ENCODE measurements around the gene UGT1A4.

The UGT1A4 gene

GRCh38 chr2:233807215-233807865 lies 88.8 kb downstream of the UGT1A4 start:
- H3K4me3 ChIP-seq (ENCODE audit: control insufficient read depth, low read depth, low read length), result no peak overlapping the region
- TF ChIP-seq, protein P1, sequence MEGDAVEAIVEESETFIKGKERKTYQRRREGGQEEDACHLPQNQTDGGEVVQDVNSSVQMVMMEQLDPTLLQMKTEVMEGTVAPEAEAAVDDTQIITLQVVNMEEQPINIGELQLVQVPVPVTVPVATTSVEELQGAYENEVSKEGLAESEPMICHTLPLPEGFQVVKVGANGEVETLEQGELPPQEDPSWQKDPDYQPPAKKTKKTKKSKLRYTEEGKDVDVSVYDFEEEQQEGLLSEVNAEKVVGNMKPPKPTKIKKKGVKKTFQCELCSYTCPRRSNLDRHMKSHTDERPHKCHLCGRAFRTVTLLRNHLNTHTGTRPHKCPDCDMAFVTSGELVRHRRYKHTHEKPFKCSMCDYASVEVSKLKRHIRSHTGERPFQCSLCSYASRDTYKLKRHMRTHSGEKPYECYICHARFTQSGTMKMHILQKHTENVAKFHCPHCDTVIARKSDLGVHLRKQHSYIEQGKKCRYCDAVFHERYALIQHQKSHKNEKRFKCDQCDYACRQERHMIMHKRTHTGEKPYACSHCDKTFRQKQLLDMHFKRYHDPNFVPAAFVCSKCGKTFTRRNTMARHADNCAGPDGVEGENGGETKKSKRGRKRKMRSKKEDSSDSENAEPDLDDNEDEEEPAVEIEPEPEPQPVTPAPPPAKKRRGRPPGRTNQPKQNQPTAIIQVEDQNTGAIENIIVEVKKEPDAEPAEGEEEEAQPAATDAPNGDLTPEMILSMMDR (conservative IDR thresholded peaks at IDR 0.05; ENCODE audit: control insufficient read depth, insufficient read depth, low read depth, low read length), result peak; percentile 11
- DNase-seq (ENCODE audit: low read depth), result no peak

DNA sequence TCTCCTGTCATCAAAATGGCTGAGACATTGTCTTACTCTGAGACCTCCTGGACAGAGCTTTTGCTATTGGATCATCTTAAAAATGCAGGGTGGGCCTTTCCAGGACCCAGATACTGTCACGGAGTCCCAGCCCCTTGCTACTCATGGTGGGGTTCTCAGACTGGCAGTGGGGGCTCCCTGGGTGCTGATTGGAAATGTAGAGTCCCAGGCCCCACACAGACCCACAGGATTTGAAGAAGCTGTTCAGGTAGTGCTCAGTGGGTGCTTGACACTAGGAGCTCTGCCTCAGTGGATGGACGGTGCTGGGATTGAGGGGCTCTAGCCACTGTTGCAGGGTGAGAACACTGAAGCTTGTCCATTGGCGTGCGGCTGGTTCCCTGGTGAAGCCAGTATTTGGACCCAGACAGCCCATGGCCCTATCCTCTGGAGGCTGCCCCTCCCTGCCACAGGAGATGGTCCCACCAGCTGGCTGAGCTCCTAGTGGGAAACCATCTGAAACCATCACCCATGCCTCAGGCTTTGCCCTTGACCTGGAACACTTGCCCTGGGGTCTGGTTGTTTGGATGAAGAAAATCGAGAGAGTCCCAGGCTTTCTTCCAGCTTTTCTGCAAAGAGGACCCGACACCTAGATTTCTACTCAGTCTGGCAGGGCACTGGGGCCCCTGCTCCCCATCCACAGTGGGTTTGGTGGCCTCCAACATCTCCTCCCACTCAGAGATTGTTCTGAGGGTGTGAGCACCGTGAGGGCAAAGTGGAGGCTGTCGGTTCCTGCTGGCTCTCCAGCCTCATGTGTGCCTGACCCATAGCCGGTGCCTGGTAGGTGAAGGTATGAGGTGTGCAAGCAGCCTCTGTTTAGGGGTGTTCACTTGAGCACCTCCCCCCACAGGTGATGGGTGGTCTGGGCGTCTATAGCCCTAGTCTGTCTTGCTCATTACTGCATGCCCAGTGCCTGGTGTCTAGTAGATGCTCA lies 89.7 kb downstream of the UGT1A4 start:
- TF ChIP-seq, protein P1 (conservative IDR thresholded peaks at IDR 0.05; ENCODE audit: control insufficient read depth, insufficient read depth, low read depth, low read length), result no peak
- no peak for DNase-seq (ENCODE audit: low read depth)
- H3K4me3 ChIP-seq (ENCODE audit: control insufficient read depth, low read depth, low read length), result no peak overlapping the region

- TF ChIP-seq, protein P1 (conservative IDR thresholded peaks at IDR 0.05; ENCODE audit: control insufficient read depth, insufficient read depth, low read depth, low read length), result no peak
- H3K4me3 ChIP-seq (ENCODE audit: control insufficient read depth, low read depth, low read length), result no peak overlapping the region
- no peak for DNase-seq (ENCODE audit: low read depth)
Measured at GRCh38 chr2:233810385-233810784, 91.8 kb downstream of the UGT1A4 start.

- no peak overlapping the region for H3K4me3 ChIP-seq (ENCODE audit: control insufficient read depth, low read depth, low read length)
- no peak for DNase-seq (ENCODE audit: low read depth)
- TF ChIP-seq, protein P1 (conservative IDR thresholded peaks at IDR 0.05; ENCODE audit: control insufficient read depth, insufficient read depth, low read depth, low read length), result no peak
Measured at GRCh38 chr2:233811087-233811486, 92.6 kb downstream of the UGT1A4 start.

- no peak for DNase-seq (ENCODE audit: low read depth)
- H3K4me3 ChIP-seq (ENCODE audit: control insufficient read depth, low read depth, low read length), result no peak overlapping the region
- TF ChIP-seq, protein P1 (conservative IDR thresholded peaks at IDR 0.05; ENCODE audit: control insufficient read depth, insufficient read depth, low read depth, low read length), result no peak
Measured at GRCh38 chr2:233811732-233812131, 93.2 kb downstream of the UGT1A4 start.

- no peak overlapping the region for H3K4me3 ChIP-seq (ENCODE audit: control insufficient read depth, low read depth, low read length)
- DNase-seq (ENCODE audit: low read depth), result no peak
- TF ChIP-seq, protein P1 (conservative IDR thresholded peaks at IDR 0.05; ENCODE audit: control insufficient read depth, insufficient read depth, low read depth, low read length), result no peak
Measured at GRCh38 chr2:233813236-233814055, 94.9 kb downstream of the UGT1A4 start.
